Measurements from ENCODE around the gene KSR2.

DNA sequence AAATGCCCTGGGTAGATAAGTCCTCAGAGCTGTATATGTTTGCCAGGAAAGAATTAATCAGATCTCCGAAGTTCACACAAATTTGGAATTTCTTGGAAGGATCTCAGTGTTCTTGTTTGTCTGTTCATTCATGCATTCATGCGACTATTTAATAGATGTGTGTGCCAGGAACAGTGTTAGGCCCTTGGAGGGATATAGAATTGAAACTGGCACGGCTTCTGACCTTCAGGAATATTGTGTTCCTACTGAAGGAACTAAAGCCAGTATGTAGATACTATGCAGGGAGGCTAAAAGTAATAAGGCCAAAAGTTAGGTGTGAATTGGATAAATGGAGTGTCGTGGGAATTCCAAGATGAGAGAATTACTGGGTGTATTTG lies 441.3 kb downstream of the KSR2 start:
- TF ChIP-seq SAFB2 (CRISPR knock-in tag; IDR thresholded peaks at IDR 0.05; ENCODE audit: borderline replicate concordance, low read depth) = no peak
- TF ChIP-seq ZNF292 (CRISPR knock-in tag; IDR thresholded peaks at IDR 0.05; ENCODE audit: borderline replicate concordance, low read depth) = no peak
- TF ChIP-seq WIZ (CRISPR knock-in tag; IDR thresholded peaks at IDR 0.05) = no peak
- no peak for TF ChIP-seq FOXM1 (CRISPR knock-in tag; IDR thresholded peaks at IDR 0.05)
- no peak for TF ChIP-seq CEBPB (IDR thresholded peaks at IDR 0.05; ENCODE audit: borderline replicate concordance, low read depth, low read length)
- no peak for TF ChIP-seq JDP2 (CRISPR knock-in tag; IDR thresholded peaks at IDR 0.05; ENCODE audit: borderline replicate concordance)
- TF ChIP-seq, protein P1, sequence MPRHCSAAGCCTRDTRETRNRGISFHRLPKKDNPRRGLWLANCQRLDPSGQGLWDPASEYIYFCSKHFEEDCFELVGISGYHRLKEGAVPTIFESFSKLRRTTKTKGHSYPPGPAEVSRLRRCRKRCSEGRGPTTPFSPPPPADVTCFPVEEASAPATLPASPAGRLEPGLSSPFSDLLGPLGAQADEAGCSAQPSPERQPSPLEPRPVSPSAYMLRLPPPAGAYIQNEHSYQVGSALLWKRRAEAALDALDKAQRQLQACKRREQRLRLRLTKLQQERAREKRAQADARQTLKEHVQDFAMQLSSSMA (CRISPR knock-in tag; IDR thresholded peaks at IDR 0.05) = no peak
- no peak for TF ChIP-seq CREB1 (IDR thresholded peaks at IDR 0.05)
- TF ChIP-seq CREB1 (CRISPR knock-in tag; IDR thresholded peaks at IDR 0.05) = no peak
- no peak for TF ChIP-seq MIER3 (CRISPR knock-in tag; IDR thresholded peaks at IDR 0.05; ENCODE audit: borderline replicate concordance)
- TF ChIP-seq MAFK (conservative IDR thresholded peaks at IDR 0.05 in 1 of 2, IDR thresholded peaks at IDR 0.05 in 1 of 2; ENCODE audit: low read length in 2 of 2) = no peak
- TF ChIP-seq ARHGAP35 (CRISPR knock-in tag; IDR thresholded peaks at IDR 0.05; ENCODE audit: borderline replicate concordance) = no peak
- no peak for TF ChIP-seq ZNF558 (CRISPR knock-in tag; IDR thresholded peaks at IDR 0.05; ENCODE audit: borderline replicate concordance)
- TF ChIP-seq SIN3B (IDR thresholded peaks at IDR 0.05; ENCODE audit: low read length) = no peak
- no peak for TF ChIP-seq NR2F6 (IDR thresholded peaks at IDR 0.05)
- no peak for TF ChIP-seq NR2F6 (CRISPR knock-in tag; IDR thresholded peaks at IDR 0.05)

Data from HepG2 (cell line).